Activated effector memory CD4-positive, alpha-beta T cell treated with anti-CD3 and anti-CD28 coated beads, Interleukin-2, amount 50 U/mL, for 16 hours (primary cell): Measurements from ENCODE around the gene LRRC61.
"Not testable (repeated sequence)": the region's sequence is repeated elsewhere in the genome, so short reads cannot be mapped to it uniquely, and the experiment has no call there.

Source experiments
- DNase-seq: peaks from one replicate; pipeline ENCODE4 v3.0.0-alpha.2; 2020

The LRRC61 gene

GRCh38 chr7:150307904-150308303, 15.3 kb upstream of the LRRC61 start:
- DNase-seq = no peak

DNA sequence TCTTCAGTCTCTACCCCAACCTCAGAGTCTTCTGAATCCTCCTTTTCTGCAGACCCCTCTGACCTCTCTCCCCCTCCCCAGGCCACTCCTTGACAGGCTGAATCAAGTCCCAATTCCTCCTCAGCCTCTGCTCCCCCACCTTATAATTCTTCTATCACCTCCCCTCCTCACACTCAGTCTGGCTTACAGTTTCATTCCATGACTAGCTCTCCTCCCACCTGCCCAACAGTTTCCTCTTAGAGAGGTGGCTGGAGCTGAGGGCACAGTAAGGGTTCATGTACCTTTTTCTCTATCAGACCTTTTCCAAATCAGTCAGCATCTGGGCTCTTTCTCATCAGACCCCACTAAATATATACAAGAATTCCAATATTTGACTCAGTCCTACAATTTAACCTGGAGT, 14.6 kb upstream of the LRRC61 start:
- DNase-seq = no peak

GRCh38 chr7:150311146-150311545, 12.0 kb upstream of the LRRC61 start:
- no peak for DNase-seq

DNA sequence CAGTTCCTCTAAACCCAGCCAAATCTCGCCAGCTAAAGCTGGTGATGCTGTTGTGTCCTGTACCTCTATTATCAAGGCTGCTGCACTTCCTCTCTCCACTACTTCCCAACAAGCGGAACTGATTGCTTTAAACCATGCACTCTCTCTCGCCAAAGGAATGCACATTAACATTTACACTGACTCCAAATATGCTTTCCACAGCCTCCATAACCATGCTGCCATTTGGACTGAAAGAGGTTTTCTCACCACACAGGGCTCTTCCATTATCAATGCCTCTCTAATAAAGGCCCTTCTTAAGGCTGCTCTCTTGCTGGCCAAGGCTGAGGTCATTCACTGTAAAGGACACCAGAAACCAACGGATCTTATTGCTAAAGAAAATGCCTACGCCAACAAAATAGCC, 11.4 kb upstream of the LRRC61 start:
- no peak for DNase-seq

GRCh38 chr7:150312649-150313366, 10.3 kb upstream of the LRRC61 start:
- not testable (repeated sequence) for DNase-seq

DNA sequence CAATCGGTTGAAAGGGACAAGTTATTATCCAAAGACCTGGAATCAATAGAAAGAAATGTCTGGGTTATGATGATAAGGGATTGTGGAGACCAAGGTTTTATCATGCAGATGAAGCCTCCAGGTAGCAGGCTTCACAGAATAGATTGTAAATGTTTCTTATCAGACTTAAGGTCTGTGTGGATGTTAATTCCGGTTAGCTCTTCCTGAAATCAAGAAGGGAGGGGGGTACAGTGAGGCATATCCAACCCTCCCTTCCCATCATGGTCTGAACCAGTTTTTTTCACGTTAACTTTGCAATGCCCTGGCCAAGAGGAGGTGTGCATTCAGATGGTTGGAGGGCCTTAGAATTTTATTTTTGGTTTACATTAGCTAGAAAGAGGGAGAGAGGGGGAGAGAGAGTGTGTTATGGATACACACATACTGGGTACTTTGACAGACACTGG, 9.8 kb upstream of the LRRC61 start:
- DNase-seq = no peak

DNA sequence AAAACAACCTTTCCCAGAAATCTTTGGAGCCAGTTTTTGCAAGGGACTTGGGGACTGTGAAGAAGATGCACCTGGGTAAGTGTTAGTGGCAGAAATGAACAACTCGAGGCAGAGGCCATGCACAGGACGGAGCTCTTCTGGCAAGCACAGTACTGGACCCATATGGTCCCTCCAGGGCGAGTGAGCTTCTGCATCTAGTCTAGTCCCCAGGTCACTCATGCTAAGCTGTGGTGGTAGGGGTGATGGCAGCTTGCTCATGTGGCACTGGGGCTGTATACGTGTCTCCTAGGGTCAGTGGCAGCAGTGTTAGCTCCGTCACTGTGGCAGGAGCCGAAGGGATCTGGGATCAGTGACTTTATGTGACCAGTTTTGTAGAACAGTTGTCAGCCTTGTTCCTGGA, 9.3 kb upstream of the LRRC61 start:
- DNase-seq = no peak

GRCh38 chr7:150314639-150315239, 8.4 kb upstream of the LRRC61 start:
- DNase-seq = no peak

GRCh38 chr7:150316987-150317386, 6.2 kb upstream of the LRRC61 start:
- not testable (repeated sequence) for DNase-seq

DNA sequence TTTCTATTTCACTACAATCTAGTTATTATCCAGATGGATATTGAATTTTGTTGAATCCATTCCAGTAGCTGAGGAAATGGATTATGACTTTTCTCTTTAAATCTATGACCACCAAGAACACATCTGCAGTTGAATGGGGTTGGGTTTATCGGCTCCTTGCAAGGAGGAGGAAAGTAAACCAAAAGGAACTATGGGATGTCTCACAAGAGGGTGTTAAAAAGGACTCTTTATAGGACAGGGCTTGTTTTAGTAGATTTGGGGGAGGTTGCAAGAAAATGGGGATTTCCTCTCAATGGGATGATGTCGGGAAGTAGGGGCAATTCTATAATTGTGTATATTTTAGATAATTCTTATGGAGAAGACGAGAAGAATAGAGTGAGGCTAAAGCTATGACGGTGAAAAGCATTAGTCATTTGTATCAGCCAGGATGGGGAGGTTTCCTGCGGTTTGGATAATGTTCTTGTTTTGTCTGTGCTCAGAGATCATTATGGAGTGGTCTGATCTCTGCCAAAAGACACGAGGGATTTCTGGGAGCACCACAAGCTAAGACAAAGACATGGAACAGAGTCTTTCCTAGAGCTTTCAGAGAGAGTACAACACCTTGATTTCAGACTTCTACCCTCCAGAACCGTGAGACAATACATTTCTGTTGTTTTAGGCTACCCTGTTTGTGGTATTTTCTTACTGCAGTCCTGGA, 5.3 kb upstream of the LRRC61 start:
- DNase-seq = no peak

- no peak for DNase-seq
These were observed 1.4 kb upstream of the LRRC61 start for GRCh38 chr7:150321788-150322113.

- peak; percentile 75 for DNase-seq
These were observed 882 bp upstream of the LRRC61 start for GRCh38 chr7:150322114-150322832.

DNA sequence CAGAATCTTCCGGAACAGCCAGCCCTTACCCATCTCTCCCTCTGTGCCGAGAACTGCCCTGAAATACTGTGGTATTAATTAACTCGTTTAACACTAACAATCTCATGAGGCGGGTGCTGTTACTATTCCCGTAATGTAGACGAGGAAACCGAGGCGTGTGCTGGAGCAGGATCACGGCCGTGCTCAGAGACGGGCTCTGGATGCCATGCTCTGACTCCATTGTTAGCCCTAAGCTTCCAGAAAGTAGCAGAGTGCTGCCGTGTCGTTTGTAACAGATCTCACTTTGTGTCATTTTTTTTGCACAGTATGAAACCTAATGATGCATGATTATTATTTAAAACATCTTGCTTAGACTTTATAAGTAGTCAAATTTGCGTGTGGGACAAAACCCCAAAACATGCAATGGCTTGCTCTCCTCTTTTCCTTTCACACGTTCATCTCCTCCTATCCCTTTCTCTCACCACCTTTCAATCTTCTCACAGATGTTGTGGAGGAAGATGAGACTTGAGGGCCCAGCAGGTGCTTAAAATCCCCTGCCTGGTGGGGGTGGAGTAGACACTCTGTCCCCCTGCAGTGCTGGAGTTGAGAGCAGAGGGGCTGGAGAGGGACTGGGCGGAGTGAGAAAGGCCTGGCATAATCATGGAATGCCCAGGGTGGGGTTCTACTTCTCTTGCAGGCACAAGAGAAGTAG, 672 bp downstream of the LRRC61 start:
- DNase-seq = no peak

- no peak for DNase-seq
These were observed 1.3 kb downstream of the LRRC61 start for GRCh38 chr7:150324373-150324961.

- DNase-seq = no peak
These were observed 2.0 kb downstream of the LRRC61 start for GRCh38 chr7:150325110-150325611.

DNA sequence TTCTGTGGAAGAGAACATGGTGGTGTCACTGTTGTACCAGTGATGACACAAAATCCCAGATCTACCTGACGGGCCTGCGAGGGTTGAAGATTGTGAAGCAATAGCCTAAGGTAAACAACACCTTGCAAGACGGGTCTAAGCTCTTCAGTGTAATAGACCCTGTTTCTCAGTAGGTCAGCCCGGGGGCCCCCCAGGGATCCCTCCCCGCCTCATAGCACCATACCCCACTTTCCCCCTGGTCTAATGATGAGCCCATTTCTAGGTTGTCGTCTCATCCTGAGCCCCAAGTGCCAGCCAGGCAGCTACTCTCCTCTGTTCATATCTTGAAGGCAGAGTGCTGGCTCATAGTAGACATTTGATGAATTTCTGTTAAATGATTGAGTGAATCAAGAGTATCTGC, 2.7 kb downstream of the LRRC61 start:
- no peak for DNase-seq

DNA sequence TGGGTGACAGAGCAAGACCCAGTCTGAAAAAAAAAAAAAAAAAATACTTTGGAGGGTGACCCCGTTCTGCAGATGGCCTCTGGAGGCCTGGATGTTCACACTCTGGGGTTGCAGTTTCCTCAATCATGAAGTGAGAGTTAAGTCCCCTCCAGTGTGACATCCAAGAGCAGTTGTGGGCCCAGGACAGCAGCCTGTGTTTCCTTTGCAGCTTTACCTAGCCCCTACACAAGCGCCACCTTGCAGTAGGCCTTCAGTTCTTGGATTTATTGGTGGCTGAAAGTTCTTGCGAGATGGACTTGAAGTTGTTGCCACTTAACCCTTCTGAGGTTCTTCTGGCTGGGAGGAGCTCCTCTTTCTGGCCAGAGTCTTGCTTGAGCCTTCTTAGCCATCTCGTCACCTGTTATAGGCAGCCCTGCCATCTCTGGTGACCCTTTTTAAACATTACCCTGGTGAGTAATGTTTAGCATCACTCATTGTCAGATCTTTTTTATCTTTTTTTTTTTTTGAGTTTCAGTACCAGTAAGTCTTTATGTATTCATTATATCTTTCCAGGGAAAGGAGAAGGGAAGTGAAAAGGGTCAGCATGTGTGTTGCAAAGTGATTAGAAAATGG, 3.6 kb downstream of the LRRC61 start:
- no peak for DNase-seq

DNA sequence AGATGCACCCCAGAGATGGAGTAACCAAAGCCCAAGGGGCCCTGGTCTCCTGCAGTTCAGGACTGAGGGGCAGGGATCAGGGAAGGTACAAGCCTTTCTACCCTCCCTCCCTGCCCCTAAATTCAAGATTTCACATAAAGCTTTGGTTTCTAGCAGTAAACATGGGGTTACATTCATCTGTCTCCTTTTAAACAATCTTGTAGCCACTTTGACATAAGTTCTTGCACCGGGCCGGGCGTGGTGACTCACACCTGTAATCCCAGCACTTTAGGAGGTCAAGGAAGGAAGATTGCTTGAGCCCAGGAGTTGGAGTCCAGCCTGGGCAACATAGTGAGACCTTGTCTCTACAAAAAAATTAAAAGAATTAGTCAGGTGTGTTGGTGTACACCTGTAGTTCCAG, 4.2 kb downstream of the LRRC61 start:
- DNase-seq = no peak

DNA sequence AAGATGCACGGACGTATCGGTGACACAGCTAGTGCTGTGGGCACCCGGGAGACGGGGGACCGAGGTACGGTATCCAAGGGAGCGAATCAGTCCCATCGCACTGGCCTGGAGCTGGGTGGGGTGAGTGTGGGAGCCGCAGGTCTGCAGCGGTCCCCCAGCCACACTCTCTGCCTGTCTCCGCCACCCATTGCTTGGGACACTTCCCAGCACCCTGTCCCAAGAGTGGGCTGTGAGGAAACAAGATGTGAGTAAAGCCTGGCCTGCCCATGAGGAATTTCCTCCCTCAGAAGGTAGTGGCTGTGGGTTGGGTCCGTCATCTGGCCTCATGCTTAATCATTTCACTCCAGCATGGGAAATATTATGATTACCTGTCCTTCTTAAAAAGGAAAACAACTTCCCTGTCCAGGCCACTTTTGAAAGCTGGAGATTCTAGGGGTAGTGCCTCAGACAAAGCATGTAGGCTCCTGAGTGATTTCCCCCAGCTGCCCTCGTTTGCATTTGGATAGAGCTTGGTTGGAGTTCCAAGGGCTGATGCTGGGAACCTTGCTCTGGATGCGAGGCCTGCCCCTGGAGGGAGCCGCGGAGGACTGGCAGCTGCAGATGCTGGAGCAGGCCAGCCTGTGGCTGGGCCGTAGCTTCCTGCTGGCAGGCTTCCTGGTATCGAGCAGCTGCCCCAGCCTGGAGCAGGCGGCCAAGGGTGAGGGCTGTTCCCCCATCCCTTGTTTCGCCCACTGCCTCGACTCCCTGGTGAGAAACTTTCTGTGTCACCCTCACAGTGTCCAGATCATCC, 6.4 kb downstream of the LRRC61 start:
- no peak for DNase-seq

- DNase-seq = no peak
These were observed 7.2 kb downstream of the LRRC61 start for GRCh38 chr7:150330211-150330885.
